ENCODE results near the gene MRPS15.
"Not testable (repeated sequence)": the region's sequence is repeated elsewhere in the genome, so short reads cannot be mapped to it uniquely, and the experiment has no call there.

Gene MRPS15

GRCh38 chr1:36482724-36483388 is 18.7 kb upstream of the MRPS15 start, which contains the start of gene CSF3R:
Gene CSF3R, minus strand, starts transcription at chr1:36482913. Its CDS starts 3,417 bp downstream, at chr1:36479496.
- DNase-seq (ENCODE audit: low read depth): no peak

- no peak for DNase-seq (ENCODE audit: low read depth)
Observed at GRCh38 chr1:36481771-36482723, 17.9 kb upstream of the MRPS15 start.

GRCh38 chr1:36481091-36481490 is 16.9 kb upstream of the MRPS15 start:
- no peak for DNase-seq (ENCODE audit: low read depth)

- no peak for DNase-seq (ENCODE audit: low read depth)
Observed at GRCh38 chr1:36480161-36480560, 16.0 kb upstream of the MRPS15 start.

- DNase-seq (ENCODE audit: low read depth): no peak
Observed at GRCh38 chr1:36479505-36480051, 15.4 kb upstream of the MRPS15 start.

- DNase-seq (ENCODE audit: low read depth): not testable (repeated sequence)
Observed at GRCh38 chr1:36477615-36478014, 13.4 kb upstream of the MRPS15 start.

GRCh38 chr1:36476945-36477344 is 12.8 kb upstream of the MRPS15 start:
- DNase-seq (ENCODE audit: low read depth): no peak

GRCh38 chr1:36475910-36476604 is 11.9 kb upstream of the MRPS15 start:
- DNase-seq (ENCODE audit: low read depth): no peak

GRCh38 chr1:36475341-36475740 is 11.2 kb upstream of the MRPS15 start:
- no peak for DNase-seq (ENCODE audit: low read depth)

GRCh38 chr1:36472656-36473055 is 8.5 kb upstream of the MRPS15 start:
- no peak for DNase-seq (ENCODE audit: low read depth)

GRCh38 chr1:36471830-36472641 is 7.9 kb upstream of the MRPS15 start:
- no peak for DNase-seq (ENCODE audit: low read depth)

- no peak for DNase-seq (ENCODE audit: low read depth)
Observed at GRCh38 chr1:36469163-36469562, 5.0 kb upstream of the MRPS15 start.

GRCh38 chr1:36467700-36468455 is 3.7 kb upstream of the MRPS15 start:
- no peak for DNase-seq (ENCODE audit: low read depth)

GRCh38 chr1:36467027-36467410 is 2.8 kb upstream of the MRPS15 start:
- no peak for DNase-seq (ENCODE audit: low read depth)

GRCh38 chr1:36466370-36467026 is 2.3 kb upstream of the MRPS15 start:
- DNase-seq (ENCODE audit: low read depth): no peak

GRCh38 chr1:36465731-36466369 is 1.7 kb upstream of the MRPS15 start:
- DNase-seq (ENCODE audit: low read depth): no peak

- no peak for DNase-seq (ENCODE audit: low read depth)
Observed at GRCh38 chr1:36464605-36465393, 615 bp upstream of the MRPS15 start.

- no peak for DNase-seq (ENCODE audit: low read depth)
Observed at GRCh38 chr1:36463463-36463802, 751 bp downstream of the MRPS15 start.

- DNase-seq (ENCODE audit: low read depth): no peak
Observed at GRCh38 chr1:36458910-36459309, 5.3 kb downstream of the MRPS15 start.

Data from stimulated activated CD8-positive, alpha-beta memory T cell treated with anti-CD3 and anti-CD28 coated beads, Interleukin-12 subunit alpha, Interleukin-12 subunit beta, amount 100 ng/mL, for 4 hours (primary cell).